Gastroesophageal sphincter (tissue), 3 donors: ENCODE results near the gene SMAD6.

Experiments
- POLR2A ChIP-seq, 2 donors: fragments of 450-650 bp; IDR thresholded peaks; one replicate each; pipeline ENCODE4 v1.6.1; 2017; ENCODE audit warnings: antibody characterized with exemption in 2 of 2, mild to moderate bottlenecking in 2 of 2, moderate library complexity in 1 of 2
- TF ChIP-seq, protein P1 (sequence below), 4 experiments: fragments of 200-600 bp in 2 of 4; fragments of 450-650 bp in 2 of 4; sonication (generic) in 1 of 4; IDR thresholded peaks; one replicate each; pipeline ENCODE4 v1.5.1; 2017 to 2019; ENCODE audit warnings: antibody characterized with exemption in 4 of 4, mild to moderate bottlenecking in 2 of 4, moderate library complexity in 2 of 4

DNA sequence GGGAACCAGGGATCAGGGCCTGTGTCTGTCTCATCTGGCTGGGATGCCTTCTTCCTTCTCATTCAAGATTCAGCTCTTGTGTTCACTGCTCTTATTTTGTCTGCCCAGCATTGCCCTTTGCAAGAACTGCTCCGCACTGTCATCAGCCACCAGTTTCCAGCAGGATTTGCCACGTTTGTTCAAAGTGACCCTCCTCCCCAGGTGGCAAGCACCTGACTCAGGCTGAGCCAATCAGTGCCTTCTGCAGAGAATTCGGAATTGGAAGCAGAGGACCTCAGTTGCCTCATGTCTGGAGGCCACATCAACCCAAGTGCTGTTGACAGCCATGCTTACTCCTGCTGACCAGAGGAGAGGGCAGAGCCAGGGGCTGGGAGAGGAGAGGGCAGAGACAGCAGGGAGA, 124.5 kb downstream of the SMAD6 start:
- TF ChIP-seq, protein P1, sequence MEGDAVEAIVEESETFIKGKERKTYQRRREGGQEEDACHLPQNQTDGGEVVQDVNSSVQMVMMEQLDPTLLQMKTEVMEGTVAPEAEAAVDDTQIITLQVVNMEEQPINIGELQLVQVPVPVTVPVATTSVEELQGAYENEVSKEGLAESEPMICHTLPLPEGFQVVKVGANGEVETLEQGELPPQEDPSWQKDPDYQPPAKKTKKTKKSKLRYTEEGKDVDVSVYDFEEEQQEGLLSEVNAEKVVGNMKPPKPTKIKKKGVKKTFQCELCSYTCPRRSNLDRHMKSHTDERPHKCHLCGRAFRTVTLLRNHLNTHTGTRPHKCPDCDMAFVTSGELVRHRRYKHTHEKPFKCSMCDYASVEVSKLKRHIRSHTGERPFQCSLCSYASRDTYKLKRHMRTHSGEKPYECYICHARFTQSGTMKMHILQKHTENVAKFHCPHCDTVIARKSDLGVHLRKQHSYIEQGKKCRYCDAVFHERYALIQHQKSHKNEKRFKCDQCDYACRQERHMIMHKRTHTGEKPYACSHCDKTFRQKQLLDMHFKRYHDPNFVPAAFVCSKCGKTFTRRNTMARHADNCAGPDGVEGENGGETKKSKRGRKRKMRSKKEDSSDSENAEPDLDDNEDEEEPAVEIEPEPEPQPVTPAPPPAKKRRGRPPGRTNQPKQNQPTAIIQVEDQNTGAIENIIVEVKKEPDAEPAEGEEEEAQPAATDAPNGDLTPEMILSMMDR (IDR thresholded peaks at IDR 0.05) = no peak
- TF ChIP-seq POLR2A (IDR thresholded peaks at IDR 0.05) = no peak
